ENCODE measurements around the gene OR2Z1. TPM values are rescaled to one million over a fixed set of nuclear protein-coding genes. Genes with fewer than 3 reads are reported as not detected.

The OR2Z1 gene
- not detected in 2 replicates for total RNA-seq

GRCh38 chr19:8721334-8721733 lies at the start of gene OR2Z1:
Gene OR2Z1, plus strand, starts transcription at chr19:8721634. Its CDS starts 9,395 bp downstream, at chr19:8731029.
- no peak for DNase-seq (ENCODE audit: low read depth)

DNA sequence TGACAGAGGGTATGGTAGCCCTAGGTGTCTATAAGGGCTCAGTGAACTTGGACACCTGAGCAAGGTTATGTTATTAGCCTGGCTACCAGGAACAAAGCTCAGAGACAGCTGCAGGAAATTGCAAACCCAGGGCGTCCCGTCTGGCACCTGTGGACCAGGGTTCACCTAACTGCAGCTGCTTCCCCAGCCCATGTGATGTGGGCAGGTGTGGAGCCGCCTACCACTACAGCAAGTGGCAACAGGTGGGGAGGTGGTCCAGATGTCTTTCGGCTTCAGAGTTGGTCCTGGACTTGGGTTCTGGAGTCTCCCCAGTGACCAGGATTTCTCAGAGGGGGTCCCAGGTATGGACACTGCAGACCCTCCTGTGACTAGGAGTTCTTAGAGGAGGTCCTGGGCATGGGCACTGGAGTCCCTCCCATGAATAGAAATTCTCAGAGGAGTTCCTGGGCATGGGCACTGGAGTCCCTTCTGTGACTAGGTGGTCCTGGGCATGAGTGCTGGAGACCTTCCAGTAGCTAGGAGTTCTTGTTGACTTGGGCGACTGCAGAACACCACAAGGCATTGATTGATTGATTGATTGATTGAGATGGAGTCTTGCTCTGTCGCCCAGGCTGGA lies 48.0 kb upstream of the OR2Z1 start:
- DNase-seq (ENCODE audit: low read depth), result no peak

GRCh38 chr19:8675066-8675465 lies 46.4 kb upstream of the OR2Z1 start:
- no peak for DNase-seq (ENCODE audit: low read depth)

DNA sequence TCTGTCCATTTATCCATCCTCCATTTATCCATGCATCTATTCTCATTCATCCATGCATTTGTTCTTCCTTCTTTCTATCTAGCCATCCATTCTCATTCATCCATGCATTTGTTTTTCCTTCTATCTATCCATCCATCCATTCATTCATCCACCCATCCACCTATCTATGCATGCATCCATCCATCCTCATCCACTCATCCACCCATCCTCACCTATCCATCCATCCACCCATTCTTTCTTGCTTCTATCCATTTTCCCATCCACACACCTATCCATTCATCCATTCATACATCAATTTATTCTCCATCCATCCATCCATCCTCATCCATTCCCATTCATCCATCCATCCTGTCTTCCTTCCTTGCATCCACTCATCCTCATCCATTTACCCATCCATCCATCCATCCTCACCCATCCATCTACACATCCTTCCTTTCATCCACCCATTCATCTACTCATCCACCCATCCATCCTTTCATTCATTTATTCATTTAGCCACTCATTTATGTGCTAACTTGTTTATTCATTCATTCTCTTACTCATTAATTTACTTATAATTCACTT lies 43.1 kb upstream of the OR2Z1 start:
- DNase-seq (ENCODE audit: low read depth), result no peak

GRCh38 chr19:8680676-8681344 lies 40.6 kb upstream of the OR2Z1 start:
- DNase-seq (ENCODE audit: low read depth), result no peak

DNA sequence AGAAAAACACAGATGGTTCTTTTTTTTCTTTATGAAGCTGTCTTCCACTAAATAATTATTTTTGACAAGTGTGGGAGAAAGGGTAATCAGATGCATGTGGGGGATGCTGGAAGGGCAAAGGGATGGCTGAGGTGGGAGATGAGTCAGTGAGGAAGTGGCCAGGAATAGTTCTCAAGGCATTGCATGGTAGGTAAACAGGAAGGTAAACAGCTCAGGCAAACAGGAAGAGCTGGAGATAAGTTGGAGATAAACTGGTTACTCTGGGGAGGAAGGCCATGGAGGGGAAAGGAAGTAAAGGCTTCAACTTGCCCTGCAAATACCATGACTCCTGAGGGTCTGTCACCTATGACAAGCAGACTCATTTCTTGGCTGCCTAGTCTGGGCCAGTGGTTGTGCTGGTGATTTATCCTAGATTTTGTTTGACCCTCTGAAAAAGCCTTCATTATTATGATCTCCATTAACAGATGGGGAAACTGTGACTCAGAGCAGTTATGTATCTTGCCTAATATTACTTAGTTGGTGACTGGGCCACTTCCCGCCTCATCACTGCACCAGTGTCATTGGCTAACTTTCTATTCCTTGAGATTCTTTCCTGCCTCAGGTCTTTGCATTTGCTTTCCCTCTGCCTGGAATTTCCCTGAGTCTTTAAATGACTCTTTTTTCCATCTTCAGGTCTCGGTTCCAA lies 39.9 kb upstream of the OR2Z1 start:
- DNase-seq (ENCODE audit: low read depth), result no peak

DNA sequence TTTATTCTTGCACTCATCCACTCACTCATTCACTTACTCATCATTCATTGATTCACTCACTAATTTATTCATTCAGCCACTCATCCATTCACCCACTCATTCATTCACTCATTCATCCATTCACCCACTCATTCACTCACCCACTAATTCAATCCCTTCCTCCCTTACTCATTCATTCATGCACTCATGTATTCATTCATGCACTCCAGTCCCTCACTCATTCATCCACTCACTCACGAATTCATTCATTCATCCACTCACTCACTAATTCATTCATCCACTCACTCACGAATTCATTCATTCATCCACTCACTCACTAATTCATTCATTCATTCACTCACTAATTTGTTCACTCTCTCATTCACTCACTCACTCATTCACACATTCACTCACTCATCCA lies 39.0 kb upstream of the OR2Z1 start:
- no peak for DNase-seq (ENCODE audit: low read depth)

DNA sequence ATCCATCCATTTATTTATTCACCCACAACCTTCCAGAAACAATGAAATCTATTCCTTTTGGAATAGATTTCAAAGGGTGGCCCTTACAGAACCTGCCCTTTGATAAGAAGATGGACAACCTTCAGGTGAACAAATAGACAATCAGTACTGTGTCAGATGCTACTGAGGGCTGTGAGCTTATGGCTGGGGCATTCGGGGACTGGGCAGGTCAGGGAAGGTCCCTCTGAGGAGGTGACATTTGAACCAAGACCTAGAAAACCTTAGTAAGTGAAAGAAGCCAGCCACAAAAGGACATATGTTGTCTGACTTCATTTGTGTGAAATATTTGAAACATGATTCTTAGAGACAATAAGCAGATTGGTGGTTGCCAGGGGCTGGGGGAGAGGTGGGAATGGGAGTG lies 38.5 kb upstream of the OR2Z1 start:
- no peak for DNase-seq (ENCODE audit: low read depth)

DNA sequence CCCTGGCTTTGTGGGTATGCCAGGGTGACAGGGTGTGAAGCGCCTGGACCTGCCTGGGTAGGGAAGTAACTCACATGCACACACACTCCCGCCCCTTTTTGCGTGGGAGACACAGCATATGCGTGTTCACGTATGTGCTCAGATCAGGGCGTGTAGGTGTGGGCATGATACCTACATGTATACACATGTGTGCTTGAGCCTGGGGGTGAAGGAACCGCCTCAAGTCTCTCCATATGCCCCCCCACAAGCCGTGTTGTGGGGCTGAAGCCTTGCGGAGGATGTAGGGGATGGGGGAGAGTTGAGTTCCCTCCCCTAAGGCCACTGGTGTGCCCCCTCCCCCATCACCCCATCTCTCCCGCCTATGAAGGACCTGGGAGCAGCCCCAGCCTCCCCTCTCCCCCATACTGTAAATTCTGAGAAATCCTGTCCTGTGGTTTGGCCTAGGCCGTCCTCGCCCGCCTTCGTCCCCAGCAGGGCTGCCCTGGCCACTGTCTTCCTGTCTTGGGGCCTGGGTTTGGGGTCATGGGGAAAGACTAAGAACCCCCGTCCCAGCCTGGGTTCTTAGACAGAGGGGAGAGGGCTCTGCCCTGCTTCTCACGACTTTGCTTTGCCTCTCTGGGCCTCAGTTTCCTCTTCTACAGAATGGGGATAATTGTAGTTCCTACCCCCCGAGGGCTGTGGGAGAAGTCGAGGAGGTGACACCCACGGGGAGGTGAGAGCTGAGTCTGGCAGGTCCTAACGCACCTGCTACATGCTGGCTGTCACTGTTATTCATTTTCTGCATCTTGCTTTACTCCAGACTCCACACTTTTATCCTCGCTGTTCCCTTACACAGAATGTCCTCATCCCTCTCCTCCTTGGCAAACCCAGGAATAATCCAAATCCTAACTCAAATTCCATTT lies 37.2 kb upstream of the OR2Z1 start:
- DNase-seq (ENCODE audit: low read depth), result no peak

DNA sequence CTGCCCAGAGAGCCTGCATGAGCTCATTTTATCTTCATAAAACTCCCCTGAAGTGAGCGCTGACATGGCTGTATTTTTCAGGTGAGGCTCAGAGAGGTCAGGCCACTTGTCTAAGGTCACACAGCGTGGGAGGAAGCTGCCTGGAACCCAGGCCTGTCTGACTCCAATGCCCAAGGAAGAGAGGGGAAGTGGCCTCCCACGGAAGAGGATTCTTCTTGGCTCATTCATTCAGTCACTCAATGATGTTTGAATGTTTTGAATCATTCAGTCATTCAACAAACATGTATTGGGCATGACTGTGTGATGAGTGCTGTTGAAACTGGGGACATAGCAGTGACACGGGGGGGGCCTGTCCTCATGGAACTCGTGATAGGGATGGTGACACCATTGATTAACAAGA lies 34.9 kb upstream of the OR2Z1 start:
- no peak for DNase-seq (ENCODE audit: low read depth)

- no peak for DNase-seq (ENCODE audit: low read depth)
These were observed 32.5 kb upstream of the OR2Z1 start for GRCh38 chr19:8688930-8689329.

DNA sequence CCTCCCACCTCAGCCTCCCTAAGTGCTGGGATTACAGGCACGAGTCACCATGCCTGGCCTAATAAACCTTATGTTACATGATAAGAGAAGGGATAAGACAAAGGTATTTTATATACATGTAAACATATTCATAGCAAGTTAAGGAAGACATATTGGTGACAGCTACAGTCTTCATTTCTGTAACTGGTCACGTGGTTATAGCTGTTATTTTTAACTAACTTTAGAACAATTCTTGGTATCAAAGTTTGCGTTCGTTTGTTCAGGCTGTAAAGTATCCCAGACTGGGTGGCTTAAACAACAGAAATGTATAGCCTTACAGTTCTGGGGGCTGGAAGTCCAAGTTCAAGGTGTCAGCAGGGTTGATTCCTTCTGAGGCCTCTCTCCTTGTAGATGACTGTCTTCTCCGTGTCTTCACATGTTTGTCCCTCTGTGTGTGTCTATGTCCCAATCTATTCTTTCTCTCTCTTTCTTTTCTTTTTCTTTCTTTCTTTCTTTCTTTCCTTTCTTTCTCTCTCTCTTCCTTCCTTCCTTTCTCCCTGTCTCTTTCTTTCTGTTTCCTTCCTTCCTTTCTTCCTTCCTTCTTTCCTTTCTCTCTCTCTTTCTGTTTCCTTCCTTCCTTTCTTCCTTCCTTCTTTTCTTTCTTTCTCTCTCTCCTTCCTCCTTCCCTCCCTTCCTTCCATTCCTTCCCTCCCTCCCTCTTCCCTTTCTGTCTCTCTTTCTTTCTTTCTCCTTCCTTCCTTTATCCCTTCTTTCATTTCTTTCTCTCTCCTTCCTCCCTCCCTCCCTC lies 30.5 kb upstream of the OR2Z1 start:
- no peak for DNase-seq (ENCODE audit: low read depth)

DNA sequence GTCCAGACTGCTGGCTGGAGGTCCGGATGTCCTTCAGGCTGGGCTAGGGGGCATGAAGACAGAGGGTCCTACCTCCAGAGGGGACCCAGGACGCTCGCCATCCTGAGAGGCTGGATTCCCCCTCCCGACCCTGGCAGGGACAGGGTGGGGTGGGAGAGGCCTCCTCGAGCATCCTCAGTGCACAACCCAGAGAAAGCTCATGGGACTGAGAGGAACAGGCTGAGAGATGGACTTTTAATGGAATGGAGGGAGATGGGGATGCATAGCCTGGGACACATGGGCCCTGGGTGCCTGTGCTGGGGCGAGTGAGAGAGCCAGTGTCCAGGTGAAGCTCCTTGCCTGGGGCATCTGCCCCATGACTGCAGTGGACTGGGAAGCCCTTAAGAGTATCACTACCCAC lies 25.9 kb upstream of the OR2Z1 start:
- DNase-seq (ENCODE audit: low read depth), result no peak

DNA sequence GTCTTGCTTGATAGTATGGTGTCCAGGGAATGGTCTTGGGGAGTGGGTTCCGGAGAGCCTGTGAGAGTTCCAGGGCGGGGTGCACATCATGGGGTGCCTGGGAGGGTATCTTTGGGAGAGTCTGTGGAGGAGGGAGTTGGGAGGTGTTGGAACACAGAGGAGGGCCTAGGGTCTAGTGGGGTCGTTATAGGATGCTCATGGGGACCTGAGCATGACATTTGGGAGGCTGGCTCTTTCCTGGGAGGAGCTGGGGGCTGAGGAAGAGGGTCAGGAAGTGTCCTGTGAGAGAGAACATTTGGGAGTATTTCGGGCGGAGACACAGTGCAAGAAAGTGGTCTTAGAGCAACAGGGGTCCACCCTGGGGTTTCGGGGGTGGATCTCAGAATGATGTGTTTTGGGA lies 25.5 kb upstream of the OR2Z1 start:
- DNase-seq (ENCODE audit: low read depth), result no peak

DNA sequence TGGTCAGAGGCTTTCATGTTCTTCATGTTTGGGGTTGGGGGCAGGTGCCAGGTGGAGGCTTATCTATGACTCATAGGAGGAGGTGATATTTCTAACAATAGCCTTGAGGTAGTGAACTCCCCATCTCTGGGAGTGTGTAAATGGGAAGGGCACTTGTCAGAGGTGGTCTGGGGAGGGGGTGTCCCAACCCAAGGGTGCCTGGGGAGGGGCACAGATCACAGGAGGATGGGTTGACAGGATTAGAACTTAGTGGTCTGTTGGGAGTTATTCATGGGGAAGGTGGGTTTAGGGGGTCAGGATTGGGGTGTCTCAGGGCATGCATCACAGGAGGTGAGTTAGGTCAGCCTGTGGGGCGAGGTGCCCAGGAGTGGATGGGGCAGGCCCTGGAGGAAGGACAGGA lies 24.4 kb upstream of the OR2Z1 start:
- no peak for DNase-seq (ENCODE audit: low read depth)

- DNase-seq (ENCODE audit: low read depth), result no peak
These were observed 23.6 kb upstream of the OR2Z1 start for GRCh38 chr19:8697671-8698432.

- no peak for DNase-seq (ENCODE audit: low read depth)
These were observed 22.9 kb upstream of the OR2Z1 start, which contains the start of gene ACTL9 for GRCh38 chr19:8698433-8699063. Gene ACTL9, minus strand, starts transcription at chr19:8698795. Its CDS starts 94 bp downstream, at chr19:8698701.

GRCh38 chr19:8699908-8700307 lies 21.5 kb upstream of the OR2Z1 start:
- DNase-seq (ENCODE audit: low read depth), result no peak

DNA sequence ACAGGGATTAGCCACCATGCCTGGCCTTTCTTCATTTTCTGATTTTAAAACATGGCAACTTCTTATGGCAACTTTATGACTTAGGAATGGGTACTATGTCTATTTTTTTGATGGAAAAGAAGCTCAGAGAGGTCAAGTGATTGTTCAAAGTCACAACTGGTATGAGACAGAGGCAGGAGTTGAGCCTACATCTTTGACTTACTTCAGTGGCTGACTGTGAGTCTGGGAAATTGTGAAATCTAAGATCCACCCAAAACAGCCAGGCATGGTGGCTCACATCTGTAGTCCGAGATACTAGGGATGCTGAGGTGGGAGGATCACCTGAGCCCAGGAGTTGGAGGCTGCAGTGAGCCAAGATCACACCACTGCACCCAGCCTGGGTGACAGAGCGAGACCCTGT lies 20.5 kb upstream of the OR2Z1 start:
- no peak for DNase-seq (ENCODE audit: low read depth)

DNA sequence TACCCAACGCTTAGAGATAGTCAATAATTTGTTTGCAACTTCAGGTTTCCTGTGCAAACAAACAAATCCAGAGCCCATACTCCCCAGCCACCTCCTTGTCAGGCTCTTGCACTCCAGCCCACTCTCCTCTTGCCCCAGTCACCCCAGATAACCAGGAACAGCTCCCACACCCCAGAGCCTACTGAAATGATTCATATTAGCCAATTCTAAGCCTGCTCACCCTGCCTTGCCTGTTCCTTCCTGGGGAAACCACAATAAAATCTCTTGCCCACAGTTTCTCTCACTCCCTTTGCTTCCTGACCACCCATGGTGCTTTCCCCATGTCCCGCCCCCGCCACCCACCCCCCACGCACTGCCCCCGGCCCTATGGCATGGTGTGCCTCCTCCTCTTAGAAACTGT lies 19.1 kb upstream of the OR2Z1 start:
- DNase-seq (ENCODE audit: low read depth), result no peak
